ENCODE results near the gene MAGI2. TPM values are rescaled to one million over a fixed set of nuclear protein-coding genes. Genes with fewer than 3 reads are reported as not detected.

MAGI2 gene
- total RNA-seq, 1 donor from 2014 or later = 0.10 TPM

DNA sequence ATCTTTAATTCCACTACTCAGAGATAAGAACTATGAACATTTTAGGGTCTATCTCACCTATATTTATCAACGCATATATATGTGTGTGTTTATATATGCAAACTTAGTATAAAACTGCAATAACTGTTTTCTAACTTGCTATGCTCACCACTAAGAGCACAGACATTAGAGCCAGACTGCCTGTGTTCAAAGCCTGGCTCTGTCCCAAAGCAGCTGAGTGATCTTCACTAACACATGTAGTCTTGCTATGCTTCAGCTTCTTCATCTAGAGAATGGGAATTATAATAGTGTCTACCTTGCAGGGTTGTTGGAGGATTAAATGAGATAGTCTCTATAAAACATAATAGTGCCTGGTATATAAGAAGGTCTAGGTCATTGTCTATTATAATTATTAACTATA is 165.5 kb downstream of the MAGI2 start:
- no peak overlapping the region for H3K4me3 Mint-ChIP-seq
- intact Hi-C loops (cut with micrococcal nuclease) = no loop called here

DNA sequence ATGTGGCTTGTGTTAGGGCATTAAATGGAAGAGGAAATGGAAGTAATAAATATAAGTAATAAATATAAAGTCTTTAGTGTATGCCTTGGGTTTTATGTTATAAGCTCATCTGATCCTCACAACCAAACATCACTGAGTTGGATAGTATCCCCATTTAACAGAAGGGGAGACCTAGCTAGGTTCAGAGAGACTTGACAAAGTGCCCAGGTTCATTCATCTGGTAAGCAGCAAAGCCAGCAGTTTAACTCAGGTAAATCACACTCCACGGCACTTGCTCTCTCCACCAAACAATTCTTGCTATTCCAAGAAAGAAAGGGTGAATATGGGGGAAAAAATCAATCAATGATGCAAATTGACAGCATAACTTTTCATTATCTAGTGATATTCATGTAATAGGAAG is 167.3 kb downstream of the MAGI2 start:
- no peaks in the 10 kb centered on the region for H3K4me1 Mint-ChIP-seq (ENCODE audit: low read depth)
- no peak overlapping the region for H3K4me3 Mint-ChIP-seq
- intact Hi-C loops (cut with micrococcal nuclease) = no loop called here
- H3K9me3 Mint-ChIP-seq = no peaks in the 10 kb centered on the region
- no peak overlapping the region for H3K27ac Mint-ChIP-seq
- H3K27me3 Mint-ChIP-seq (ENCODE audit: insufficient read depth) = no peaks in the 10 kb centered on the region
- DNase-seq (ENCODE audit: low spot score) = no peak
- H3K36me3 Mint-ChIP-seq (ENCODE audit: low read depth) = no peaks in the 10 kb centered on the region

More for the DNA sequence above, 165.5 kb downstream of the MAGI2 start:
- H3K27ac Mint-ChIP-seq = no peak overlapping the region
- H3K4me1 Mint-ChIP-seq (ENCODE audit: low read depth) = no peaks in the 10 kb centered on the region
- no peaks in the 10 kb centered on the region for H3K27me3 Mint-ChIP-seq (ENCODE audit: insufficient read depth)
- H3K36me3 Mint-ChIP-seq (ENCODE audit: low read depth) = no peaks in the 10 kb centered on the region
- no peak for DNase-seq (ENCODE audit: low spot score)
- H3K9me3 Mint-ChIP-seq = no peaks in the 10 kb centered on the region

DNA sequence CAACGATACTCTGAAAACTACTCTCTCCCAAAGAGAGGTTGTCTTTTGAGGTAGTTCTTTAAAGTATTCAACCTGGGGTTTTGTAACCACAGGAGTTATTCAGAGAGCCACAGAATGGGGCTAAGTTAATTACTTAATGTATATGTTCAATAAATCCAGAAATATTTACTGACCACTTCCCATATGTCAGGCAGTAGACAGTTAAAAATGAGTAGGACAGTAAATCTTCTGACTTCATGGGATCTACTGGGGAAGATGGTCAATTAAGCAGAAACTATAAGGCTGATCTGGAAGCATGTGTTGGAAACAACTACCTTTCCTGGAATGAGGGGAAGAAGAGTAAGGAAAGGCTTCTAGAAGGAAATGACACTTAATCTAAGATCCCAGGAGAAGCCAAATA is 167.7 kb downstream of the MAGI2 start:
- Mint-ChIP-seq H3K27me3 (ENCODE audit: insufficient read depth) (no peaks in the 10 kb centered on the region), H3K4me1 (ENCODE audit: low read depth) (no peaks in the 10 kb centered on the region), H3K9me3 (no peaks in the 10 kb centered on the region), H3K27ac (no peak overlapping the region), H3K4me3 (no peak overlapping the region), H3K36me3 (ENCODE audit: low read depth) (no peaks in the 10 kb centered on the region)
- DNase-seq (ENCODE audit: low spot score) = no peak
- intact Hi-C loops (cut with micrococcal nuclease) = no loop called here

DNA sequence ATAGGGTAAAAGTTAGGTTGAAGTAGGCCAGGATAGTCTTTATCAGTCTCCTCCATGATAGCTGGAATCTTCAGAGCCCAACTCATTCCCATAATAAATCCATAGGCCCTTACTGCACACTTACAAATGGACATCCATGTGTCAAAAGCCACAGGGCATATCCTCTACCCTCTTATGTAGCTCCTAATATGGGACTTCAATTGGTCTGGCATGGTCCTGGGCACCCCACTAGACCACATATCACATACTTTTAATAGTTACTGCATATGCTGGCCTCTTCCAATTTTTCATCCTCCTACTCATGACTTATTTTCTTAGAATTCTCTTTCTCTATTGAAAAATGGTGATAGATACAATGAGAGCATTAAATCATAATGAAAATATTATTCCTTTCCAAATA is 169.3 kb downstream of the MAGI2 start:
- Mint-ChIP-seq H3K4me1 (ENCODE audit: low read depth) (no peaks in the 10 kb centered on the region), H3K36me3 (ENCODE audit: low read depth) (no peaks in the 10 kb centered on the region), H3K27me3 (ENCODE audit: insufficient read depth) (no peaks in the 10 kb centered on the region), H3K4me3 (no peak overlapping the region), H3K9me3 (no peaks in the 10 kb centered on the region), H3K27ac (no peak overlapping the region)
- DNase-seq (ENCODE audit: low spot score) = no peak
- intact Hi-C loops (cut with micrococcal nuclease) = no loop called here

DNA sequence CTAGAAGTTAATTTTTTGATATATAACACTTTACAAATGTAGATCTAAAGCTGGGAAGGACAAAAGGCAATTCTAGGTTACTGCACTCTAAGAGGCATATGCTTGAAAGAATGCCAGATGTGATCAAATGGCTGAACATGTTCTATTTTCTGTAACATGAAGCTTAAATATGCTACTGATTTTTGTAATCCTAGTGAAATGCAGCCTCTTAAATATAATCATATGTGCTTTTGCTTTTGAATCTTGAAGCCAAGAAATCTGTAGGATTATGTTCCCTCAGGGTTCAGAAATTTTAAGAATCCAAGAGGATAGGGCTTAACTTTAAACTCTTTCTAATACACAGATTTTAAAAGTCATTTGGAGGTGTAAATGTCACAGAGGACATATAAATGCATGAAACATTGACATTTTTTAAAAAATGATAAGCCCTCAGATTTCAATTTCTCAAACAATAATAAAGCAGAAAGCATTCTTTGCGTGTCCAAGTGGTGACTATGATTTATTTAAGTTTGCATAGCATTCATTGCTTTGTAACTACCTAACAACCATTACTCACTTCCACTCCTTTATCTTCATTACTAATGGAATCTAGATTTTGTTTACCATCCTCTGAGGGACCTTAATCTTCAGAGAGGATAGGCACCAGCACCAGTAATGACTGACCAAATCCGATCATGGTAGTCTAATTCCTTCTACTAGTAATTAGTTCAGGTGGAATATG is 170.4 kb downstream of the MAGI2 start:
- Mint-ChIP-seq H3K9me3 (no peaks in the 10 kb centered on the region), H3K27me3 (ENCODE audit: insufficient read depth) (no peaks in the 10 kb centered on the region), H3K36me3 (ENCODE audit: low read depth) (no peaks in the 10 kb centered on the region), H3K4me1 (ENCODE audit: low read depth) (no peaks in the 10 kb centered on the region), H3K27ac (no peak overlapping the region), H3K4me3 (no peak overlapping the region)
- no peak for DNase-seq (ENCODE audit: low spot score)
- intact Hi-C loops (cut with micrococcal nuclease) = no loop called here

DNA sequence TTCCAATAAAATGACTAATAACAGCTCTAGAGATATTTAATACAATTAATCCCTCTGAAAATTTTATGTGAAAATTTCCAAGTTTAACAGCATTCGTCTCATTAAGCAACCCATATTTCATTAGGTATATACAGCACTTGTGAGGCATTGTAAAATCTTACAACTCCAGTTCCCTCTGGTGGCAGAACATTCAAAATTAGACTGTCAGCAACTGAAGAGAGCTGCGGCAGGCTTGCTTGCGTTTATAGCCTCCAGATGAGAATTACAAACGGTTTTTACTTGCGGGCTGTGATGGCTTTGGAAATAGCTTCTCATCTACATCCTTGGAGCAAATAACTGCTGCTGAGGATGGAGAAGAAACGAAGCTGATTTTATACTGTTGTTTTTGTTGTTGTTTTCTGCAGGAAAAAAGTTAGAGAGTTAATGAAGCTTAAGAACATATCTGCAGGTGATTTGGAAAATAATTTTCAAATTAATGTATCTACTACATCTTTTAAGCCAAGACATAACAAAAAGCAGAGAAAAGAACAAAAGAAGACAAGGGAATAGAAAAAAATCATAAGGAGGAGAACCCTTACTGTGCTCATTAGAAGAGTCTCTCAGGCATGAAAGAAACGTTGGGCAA is 171.3 kb downstream of the MAGI2 start:
- Mint-ChIP-seq H3K27ac (no peak overlapping the region), H3K4me1 (ENCODE audit: low read depth) (no peaks in the 10 kb centered on the region), H3K36me3 (ENCODE audit: low read depth) (no peaks in the 10 kb centered on the region), H3K27me3 (ENCODE audit: insufficient read depth) (no peaks in the 10 kb centered on the region), H3K9me3 (no peaks in the 10 kb centered on the region), H3K4me3 (no peak overlapping the region)
- intact Hi-C loops (cut with micrococcal nuclease) = no loop called here
- no peak for DNase-seq (ENCODE audit: low spot score)

DNA sequence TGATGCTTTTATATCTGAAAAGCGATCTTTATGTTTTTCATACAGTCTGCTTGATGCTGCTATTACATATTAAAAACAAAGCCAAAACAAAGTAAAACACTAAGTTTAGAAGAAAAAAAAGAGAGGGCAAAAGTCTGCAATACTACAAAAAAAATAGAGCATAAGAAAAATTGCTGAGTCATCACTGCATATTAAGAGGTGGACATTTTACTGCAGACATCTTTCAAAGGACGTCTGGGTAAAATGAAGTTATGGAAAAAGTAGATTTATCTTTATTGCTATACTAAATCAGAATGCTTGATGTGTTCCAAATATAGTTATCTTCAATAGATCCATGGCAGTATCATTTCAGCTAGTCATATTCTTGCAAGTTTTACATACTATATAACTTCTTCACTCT is 172.0 kb downstream of the MAGI2 start:
- Mint-ChIP-seq H3K4me1 (ENCODE audit: low read depth) (no peaks in the 10 kb centered on the region), H3K9me3 (no peaks in the 10 kb centered on the region), H3K36me3 (ENCODE audit: low read depth) (no peaks in the 10 kb centered on the region), H3K4me3 (no peak overlapping the region), H3K27me3 (ENCODE audit: insufficient read depth) (no peaks in the 10 kb centered on the region), H3K27ac (no peak overlapping the region)
- intact Hi-C loops (cut with micrococcal nuclease) = no loop called here
- no peak for DNase-seq (ENCODE audit: low spot score)

DNA sequence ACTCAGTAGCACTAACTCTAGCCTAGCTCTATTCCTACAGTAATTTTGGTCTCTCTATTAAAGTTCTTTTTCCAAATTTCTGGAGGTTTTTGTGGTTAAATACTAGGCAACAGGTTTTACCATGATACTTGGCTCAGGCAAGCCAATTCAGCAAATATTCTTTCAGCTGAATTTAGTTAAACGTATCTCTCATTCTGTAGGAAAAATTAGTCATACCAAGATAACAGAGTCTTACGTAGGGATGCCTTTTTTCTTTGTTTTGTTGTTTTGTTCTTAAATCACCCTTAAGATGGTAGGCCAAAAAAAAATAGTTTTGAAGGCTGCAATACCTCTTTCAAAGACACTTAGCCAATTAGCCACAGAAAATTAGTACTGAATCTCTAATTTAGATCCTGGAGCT is 180.5 kb downstream of the MAGI2 start:
- DNase-seq (ENCODE audit: low spot score) = no peak
- Mint-ChIP-seq H3K9me3 (no peaks in the 10 kb centered on the region), H3K36me3 (ENCODE audit: low read depth) (no peaks in the 10 kb centered on the region), H3K4me3 (no peak overlapping the region), H3K4me1 (ENCODE audit: low read depth) (no peaks in the 10 kb centered on the region), H3K27ac (no peak overlapping the region), H3K27me3 (ENCODE audit: insufficient read depth) (no peaks in the 10 kb centered on the region)
- intact Hi-C loops (cut with micrococcal nuclease) = no loop called here

DNA sequence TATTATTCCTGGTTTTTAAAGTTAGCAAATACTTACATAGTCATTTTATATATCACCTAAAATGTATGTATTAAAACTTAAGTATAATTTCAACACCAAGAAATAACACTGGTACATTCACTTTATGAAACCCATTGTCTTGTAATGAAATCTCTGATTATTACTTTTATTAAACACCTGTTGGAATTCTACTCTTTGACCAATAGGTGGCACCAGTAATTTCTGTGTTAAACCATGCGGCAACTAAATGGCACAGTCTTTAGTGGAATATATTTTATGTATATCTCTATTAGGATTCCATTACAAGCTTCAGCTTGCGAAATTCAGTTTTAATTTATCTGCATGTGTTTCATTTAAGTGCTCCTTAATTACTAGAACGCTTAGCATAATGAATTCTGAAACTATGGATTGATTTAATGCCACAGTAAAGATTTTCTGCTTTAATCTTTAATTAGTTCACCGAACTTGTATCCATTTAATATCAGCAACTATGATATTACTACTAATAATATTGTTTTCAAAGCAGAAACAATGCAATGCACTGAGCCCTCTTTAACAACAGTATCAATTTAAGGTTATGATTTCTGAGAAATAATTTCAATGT is 181.3 kb downstream of the MAGI2 start:
- no peak for DNase-seq (ENCODE audit: low spot score)
- intact Hi-C loops (cut with micrococcal nuclease) = no loop called here
- no peaks in the 10 kb centered on the region for H3K27me3 Mint-ChIP-seq (ENCODE audit: insufficient read depth)
- H3K9me3 Mint-ChIP-seq = no peaks in the 10 kb centered on the region
- no peak overlapping the region for H3K4me3 Mint-ChIP-seq
- H3K4me1 Mint-ChIP-seq (ENCODE audit: low read depth) = no peaks in the 10 kb centered on the region
- H3K27ac Mint-ChIP-seq = no peak overlapping the region
- no peaks in the 10 kb centered on the region for H3K36me3 Mint-ChIP-seq (ENCODE audit: low read depth)

DNA sequence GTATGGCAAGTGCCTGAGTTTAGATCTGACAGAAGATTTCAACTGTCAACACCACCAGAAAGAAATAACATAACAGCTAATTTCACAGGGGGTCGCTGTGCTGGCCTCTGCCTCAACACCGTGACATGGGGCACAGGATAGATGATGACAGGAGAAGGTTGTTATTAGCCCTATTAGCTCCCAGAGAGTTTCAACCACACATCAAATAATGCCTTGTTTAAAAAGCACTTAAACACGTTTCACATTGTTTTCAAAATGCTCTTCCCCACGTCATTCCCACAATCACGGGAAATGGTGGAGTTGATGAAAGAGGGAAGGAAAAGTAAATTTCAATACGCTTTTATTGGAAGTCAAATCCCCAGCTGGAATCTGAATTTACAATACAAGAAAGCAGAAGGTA is 184.7 kb downstream of the MAGI2 start:
- H3K27ac Mint-ChIP-seq = no peak overlapping the region
- intact Hi-C loops (cut with micrococcal nuclease) = loop anchor here (10.0 kb wide), 1 partner anchor 64 kb away; no protein-coding TSS in a partner anchor
- DNase-seq (ENCODE audit: low spot score) = no peak
- no peak overlapping the region for H3K4me3 Mint-ChIP-seq
- H3K36me3 Mint-ChIP-seq (ENCODE audit: low read depth) = no peaks in the 10 kb centered on the region
- no peaks in the 10 kb centered on the region for H3K4me1 Mint-ChIP-seq (ENCODE audit: low read depth)
- no peaks in the 10 kb centered on the region for H3K27me3 Mint-ChIP-seq (ENCODE audit: insufficient read depth)
- H3K9me3 Mint-ChIP-seq = no peaks in the 10 kb centered on the region

DNA sequence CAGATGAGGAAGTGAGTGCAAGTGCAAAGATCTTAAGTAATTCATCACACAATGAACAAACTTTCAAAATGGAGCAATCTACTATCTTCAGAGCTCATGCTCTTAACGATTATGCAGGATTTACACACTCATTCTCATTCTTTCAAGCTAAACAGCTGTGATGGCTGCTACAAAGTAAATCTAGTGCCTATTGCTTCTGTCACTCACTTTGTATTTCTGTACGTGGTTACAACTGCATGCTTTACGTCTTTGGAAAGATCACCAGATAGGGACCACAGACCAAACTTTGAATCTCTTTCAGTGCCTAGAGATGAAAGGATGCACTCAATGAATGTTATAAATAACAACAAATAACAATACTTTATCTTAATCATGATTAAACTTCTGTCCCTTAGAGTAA is 194.6 kb downstream of the MAGI2 start:
- H3K4me1 Mint-ChIP-seq (ENCODE audit: low read depth) = no peaks in the 10 kb centered on the region
- intact Hi-C loops (cut with micrococcal nuclease) = no loop called here
- H3K36me3 Mint-ChIP-seq (ENCODE audit: low read depth) = no peaks in the 10 kb centered on the region
- no peak overlapping the region for H3K4me3 Mint-ChIP-seq
- no peak for DNase-seq (ENCODE audit: low spot score)
- H3K9me3 Mint-ChIP-seq = no peaks in the 10 kb centered on the region
- no peak overlapping the region for H3K27ac Mint-ChIP-seq
- H3K27me3 Mint-ChIP-seq (ENCODE audit: insufficient read depth) = no peaks in the 10 kb centered on the region

DNA sequence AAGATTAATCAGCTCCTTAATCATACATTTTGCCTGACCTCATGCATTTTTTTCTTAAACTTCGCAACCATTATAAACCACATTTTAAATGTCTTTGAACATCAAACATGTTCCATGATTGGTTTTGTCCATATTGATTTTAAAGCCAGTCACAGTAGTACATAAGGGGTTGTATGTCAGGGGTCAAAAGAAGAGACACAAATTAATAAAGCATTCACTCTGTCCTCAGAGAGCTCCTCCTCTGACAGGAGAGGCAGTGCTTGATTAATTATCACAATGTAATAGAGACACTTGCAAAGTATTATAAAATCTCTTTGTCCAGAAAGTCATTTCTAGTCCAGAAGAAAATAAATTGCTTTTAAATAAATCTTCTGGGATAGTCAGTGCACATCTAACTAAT is 195.5 kb downstream of the MAGI2 start:
- H3K9me3 Mint-ChIP-seq = no peaks in the 10 kb centered on the region
- no peaks in the 10 kb centered on the region for H3K27me3 Mint-ChIP-seq (ENCODE audit: insufficient read depth)
- no peaks in the 10 kb centered on the region for H3K4me1 Mint-ChIP-seq (ENCODE audit: low read depth)
- no peak for DNase-seq (ENCODE audit: low spot score)
- no peak overlapping the region for H3K4me3 Mint-ChIP-seq
- H3K27ac Mint-ChIP-seq = no peak overlapping the region
- intact Hi-C loops (cut with micrococcal nuclease) = no loop called here
- H3K36me3 Mint-ChIP-seq (ENCODE audit: low read depth) = no peaks in the 10 kb centered on the region

DNA sequence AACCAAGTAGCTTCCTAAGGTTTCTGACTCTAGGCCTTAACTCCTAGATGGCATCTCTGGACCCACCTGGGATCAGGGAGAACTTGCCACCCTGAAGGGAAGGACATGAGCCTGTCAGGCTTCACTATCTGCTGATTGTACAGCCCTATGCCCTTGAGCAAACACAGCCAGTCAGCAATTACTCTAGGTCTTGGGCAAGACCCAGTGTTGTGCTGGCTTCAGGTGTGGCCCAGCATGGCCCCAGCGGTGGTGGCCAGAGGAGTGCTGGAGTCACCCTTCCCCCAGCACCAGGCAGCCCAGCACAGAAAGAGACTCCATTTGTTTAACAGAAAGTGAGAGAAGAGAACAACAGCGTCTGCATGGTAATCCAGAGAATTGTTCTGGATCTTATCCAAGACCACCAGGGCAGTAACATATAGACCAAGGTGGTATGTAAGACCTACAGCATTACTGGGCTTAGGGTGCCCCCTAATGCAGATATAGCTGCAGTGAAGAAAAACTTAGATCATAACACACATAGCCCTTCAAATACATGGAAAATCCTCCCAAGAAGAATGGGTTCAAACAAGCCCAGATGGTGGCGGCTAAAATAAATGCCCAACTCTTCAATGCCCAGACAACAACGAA is 207.7 kb downstream of the MAGI2 start:
- no peaks in the 10 kb centered on the region for H3K36me3 Mint-ChIP-seq (ENCODE audit: low read depth)
- H3K4me1 Mint-ChIP-seq (ENCODE audit: low read depth) = no peaks in the 10 kb centered on the region
- no peak overlapping the region for H3K27ac Mint-ChIP-seq
- no peak for DNase-seq (ENCODE audit: low spot score)
- intact Hi-C loops (cut with micrococcal nuclease) = no loop called here
- no peaks in the 10 kb centered on the region for H3K9me3 Mint-ChIP-seq
- no peak overlapping the region for H3K4me3 Mint-ChIP-seq
- peaks cover 2% of the 10 kb centered on the region for H3K27me3 Mint-ChIP-seq (ENCODE audit: insufficient read depth)

Data from activated T-helper 1 cell treated with anti-CD3 and anti-CD28 coated beads, Interleukin-12 subunit alpha, Interleukin-12 subunit beta, Interleukin-2, Interleukin-4 antibody, amounts not matched to agents 30 ng/mL and 10 ng/mL and 1 ng/mL, durations not matched to agents 14 hours and 24 hours and 36 hours (primary cell).